Breast epithelium (tissue), 3 donors: Measurements from ENCODE around the gene PPARG.

Experiments
- CTCF ChIP-seq, 3 donors: fragments of 450-650 bp; IDR thresholded peaks; one replicate each; pipeline ENCODE4 v1.5.1; 2016 to 2017; ENCODE audit warnings: antibody characterized with exemption in 3 of 3, mild to moderate bottlenecking in 3 of 3, moderate library complexity in 3 of 3
- POLR2A ChIP-seq: fragments of 450-650 bp; IDR thresholded peaks from one replicate; pipeline ENCODE4 v1.6.1; 2016; ENCODE audit warnings: antibody characterized with exemption, mild to moderate bottlenecking, moderate library complexity
- POLR2AphosphoS5 ChIP-seq, 3 donors: sonication (generic); formaldehyde crosslinking; IDR thresholded peaks; one replicate each; pipeline ENCODE4 v1.6.1; 2017; ENCODE audit warnings: antibody characterized with exemption in 3 of 3

GRCh38 chr3:12345584-12346494, 57.0 kb downstream of the PPARG start:
- TF ChIP-seq CTCF (IDR thresholded peaks at IDR 0.05) (no peak), POLR2AphosphoS5 (IDR thresholded peaks at IDR 0.05) (no peak), POLR2A (no peak)
